ENCODE results near the gene ENGASE.

Gene ENGASE

GRCh38 chr17:79039171-79039570 lies 35.5 kb upstream of the ENGASE start:
- no peak for DNase-seq

- DNase-seq: no peak
Measured at GRCh38 chr17:79039886-79040285, 34.7 kb upstream of the ENGASE start.

DNA sequence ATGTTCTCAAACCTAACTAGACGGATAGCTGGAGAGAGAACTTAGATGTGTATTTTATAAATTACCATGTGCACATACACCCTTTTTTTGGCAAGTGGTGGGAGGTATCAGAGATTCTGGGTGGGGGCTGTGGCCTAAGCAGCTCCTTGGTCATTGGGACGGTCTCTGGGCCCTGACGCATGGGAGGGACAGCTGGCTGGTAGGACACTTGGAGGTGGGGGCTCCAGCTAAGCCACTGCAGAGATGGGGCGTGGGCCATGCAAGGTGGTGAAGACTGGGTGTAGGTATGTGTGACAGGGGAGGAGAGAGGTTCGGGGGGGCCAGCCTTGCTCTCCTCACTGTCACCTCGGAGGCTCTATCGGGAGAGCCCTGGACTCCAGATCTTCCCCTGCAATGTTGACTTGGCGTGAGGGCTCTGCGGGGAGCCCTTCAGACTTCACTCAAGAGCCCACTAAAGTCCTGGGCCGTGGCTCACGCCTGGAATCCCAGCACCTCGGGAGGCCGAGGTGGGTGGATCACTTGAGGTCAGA lies 33.5 kb upstream of the ENGASE start:
- no peak for DNase-seq

- no peak for DNase-seq
Measured at GRCh38 chr17:79041723-79042420, 32.8 kb upstream of the ENGASE start.

DNA sequence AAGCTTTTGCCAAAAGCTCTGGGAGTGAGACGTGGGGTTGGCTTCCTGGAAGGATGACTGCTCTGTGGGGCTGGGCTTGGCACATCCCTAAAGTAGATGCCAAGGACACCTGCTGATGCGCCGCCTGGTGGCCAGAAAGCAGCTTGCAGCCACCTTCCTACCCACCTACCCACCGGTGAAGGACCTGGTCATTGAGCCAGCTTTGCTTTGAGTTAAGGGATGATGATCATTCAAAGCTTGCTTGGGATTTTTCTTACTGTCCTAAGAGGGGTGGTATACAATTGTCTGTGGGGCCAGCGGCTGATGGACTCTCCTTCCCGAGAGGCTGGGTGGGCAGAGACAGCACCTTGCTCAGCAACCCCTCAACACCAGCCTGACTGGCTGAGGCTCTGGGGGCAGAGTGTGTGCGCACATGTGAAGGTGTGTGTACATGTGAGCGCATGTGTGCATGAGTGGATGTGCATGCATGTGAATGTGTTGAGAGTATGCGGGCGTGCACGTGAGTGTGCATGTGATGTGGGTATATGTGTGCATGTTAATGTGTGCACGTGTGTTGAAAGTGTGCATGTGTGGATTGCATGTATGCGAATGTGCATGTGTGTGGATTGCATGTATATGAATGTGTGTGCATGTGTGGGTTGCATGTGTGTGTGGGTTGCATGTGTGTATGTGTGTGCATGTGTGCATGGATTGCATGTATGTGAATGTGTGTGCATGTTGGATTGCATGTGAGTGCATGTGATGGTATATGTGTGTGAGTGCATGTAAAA lies 32.0 kb upstream of the ENGASE start:
- DNase-seq: no peak

DNA sequence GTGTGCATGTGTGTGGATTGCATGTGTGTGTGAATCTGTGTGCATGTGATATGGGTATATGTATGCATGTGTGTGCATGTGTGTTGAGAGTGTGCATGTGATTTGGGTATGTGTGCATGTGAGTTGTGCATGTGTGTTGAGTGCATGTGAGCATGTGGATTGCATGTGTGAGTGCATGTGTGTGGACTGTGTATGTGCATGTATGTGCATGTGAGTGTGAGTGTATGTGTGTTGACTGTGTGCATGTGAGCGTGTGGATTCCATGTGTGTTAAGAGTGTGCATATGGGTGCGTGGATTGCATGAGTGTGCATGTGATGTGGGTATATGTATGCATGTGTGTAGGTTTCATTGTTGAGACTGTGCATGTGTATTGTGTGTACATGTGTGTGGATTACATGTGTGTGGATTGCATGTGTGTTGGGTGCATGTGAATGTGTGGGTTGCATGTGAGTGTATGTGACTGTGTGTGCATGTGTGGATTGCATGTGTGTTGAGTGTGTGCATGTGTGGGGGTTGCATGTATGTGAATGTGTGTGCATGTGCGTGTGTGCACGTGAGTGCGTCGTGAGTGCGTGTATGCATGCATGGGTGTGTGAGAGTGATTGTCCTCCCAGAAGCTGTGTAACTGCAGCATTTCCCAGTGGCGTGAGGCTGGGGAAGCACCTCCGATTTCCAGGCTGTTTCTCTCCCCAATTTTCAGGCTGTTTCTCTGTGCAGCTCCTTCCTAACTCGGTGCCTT lies 31.3 kb upstream of the ENGASE start:
- no peak for DNase-seq

GRCh38 chr17:79043931-79044320 lies 30.7 kb upstream of the ENGASE start:
- no peak for DNase-seq

DNA sequence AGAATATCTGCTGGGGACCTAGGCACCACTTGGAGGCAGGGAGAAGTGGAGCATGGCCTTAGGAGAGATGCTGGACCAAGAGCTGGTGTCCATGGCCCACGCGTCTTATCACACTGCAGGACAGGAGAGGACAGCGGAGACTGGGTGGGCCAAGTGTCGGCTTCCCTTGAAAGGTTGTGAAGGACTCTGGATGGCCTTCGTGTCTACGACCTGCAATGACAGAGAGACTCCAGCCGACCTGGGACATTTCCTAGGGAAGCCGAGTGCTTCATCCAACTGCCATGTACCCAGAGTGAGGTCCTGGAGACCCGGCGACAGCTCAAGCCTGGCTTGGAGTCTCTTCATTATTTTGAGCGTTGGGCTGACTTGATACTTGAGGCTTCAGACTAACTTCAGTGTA lies 30.2 kb upstream of the ENGASE start:
- no peak for DNase-seq

- no peak for DNase-seq
Measured at GRCh38 chr17:79045001-79045729, 29.5 kb upstream of the ENGASE start.

- DNase-seq: no peak
Measured at GRCh38 chr17:79045842-79046196, 28.8 kb upstream of the ENGASE start.

DNA sequence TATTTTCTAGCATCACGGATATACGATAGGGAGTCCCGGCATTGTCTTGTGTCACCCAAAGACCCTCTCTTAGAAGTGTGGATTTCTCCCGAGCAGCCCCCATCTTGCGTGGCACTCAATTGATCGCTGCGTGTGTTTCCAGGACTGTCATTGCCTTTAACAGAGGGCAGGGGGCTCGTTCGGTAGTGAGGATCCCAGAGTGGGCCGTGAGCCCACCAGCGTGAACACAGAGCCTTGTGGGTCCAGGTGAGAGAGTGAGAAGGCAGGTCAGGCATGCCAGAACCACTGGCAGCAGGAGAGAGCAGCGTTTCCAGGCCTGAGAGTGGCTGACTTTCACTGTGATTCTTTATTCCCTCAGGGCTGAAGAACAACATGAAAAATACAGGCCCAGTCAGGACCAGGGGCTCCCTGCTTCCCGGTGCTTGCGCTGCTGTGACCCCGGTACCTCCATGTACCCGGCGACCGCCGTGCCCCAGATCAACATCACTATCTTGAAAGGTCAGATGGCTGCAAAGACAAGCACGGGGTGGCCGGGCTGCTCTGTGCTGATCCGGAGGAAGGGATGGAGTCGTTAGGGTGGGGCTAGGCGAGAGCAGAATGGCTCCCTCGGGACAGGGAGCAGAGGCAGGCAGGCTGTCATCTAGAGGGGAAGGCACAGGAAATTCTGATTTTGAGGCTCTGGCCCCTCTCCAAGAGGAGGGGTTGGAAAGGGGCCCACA lies 28.3 kb upstream of the ENGASE start:
- no peak for DNase-seq

DNA sequence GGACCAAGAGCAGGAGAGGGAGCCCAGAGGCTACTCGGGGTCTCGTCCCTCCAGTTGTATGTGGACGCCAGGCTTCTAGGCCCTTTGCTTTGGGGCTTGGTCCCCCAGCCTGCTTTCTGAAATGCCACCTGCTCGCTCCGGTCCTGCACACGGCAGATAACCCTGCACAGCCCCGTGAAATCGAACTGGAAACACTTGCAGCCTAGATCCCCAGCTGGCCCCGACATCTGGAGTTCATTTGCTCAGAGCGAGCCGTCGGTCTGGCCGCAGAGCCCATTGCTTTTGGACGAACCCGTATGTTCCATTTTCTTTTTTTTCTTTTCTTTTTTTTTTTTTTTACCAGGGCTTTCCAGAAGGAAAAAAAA lies 27.7 kb upstream of the ENGASE start:
- DNase-seq: no peak

GRCh38 chr17:79047291-79047920 lies 27.2 kb upstream of the ENGASE start:
- no peak for DNase-seq

DNA sequence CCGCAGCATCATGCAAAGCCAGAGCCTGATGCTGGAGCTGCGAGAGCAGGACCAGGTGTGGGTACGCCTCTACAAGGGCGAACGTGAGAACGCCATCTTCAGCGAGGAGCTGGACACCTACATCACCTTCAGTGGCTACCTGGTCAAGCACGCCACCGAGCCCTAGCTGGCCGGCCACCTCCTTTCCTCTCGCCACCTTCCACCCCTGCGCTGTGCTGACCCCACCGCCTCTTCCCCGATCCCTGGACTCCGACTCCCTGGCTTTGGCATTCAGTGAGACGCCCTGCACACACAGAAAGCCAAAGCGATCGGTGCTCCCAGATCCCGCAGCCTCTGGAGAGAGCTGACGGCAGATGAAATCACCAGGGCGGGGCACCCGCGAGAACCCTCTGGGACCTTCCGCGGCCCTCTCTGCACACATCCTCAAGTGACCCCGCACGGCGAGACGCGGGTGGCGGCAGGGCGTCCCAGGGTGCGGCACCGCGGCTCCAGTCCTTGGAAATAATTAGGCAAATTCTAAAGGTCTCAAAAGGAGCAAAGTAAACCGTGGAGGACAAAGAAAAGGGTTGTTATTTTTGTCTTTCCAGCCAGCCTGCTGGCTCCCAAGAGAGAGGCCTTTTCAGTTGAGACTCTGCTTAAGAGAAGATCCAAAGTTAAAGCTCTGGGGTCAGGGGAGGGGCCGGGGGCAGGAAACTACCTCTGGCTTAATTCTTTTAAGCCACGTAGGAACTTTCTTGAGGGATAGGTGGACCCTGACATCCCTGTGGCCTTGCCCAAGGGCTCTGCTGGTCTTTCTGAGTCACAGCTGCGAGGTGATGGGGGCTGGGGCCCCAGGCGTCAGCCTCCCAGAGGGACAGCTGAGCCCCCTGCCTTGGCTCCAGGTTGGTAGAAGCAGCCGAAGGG lies 26.4 kb upstream of the ENGASE start:
- no peak for DNase-seq

DNA sequence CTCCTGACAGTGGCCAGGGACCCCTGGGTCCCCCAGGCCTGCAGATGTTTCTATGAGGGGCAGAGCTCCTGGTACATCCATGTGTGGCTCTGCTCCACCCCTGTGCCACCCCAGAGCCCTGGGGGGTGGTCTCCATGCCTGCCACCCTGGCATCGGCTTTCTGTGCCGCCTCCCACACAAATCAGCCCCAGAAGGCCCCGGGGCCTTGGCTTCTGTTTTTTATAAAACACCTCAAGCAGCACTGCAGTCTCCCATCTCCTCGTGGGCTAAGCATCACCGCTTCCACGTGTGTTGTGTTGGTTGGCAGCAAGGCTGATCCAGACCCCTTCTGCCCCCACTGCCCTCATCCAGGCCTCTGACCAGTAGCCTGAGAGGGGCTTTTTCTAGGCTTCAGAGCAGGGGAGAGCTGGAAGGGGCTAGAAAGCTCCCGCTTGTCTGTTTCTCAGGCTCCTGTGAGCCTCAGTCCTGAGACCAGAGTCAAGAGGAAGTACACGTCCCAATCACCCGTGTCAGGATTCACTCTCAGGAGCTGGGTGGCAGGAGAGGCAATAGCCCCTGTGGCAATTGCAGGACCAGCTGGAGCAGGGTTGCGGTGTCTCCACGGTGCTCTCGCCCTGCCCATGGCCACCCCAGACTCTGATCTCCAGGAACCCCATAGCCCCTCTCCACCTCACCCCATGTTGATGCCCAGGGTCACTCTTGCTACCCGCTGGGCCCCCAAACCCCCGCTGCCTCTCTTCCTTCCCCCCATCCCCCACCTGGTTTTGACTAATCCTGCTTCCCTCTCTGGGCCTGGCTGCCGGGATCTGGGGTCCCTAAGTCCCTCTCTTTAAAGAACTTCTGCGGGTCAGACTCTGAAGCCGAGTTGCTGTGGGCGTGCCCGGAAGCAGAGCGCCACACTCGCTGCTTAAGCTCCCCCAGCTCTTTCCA lies 25.5 kb upstream of the ENGASE start:
- DNase-seq: no peak

DNA sequence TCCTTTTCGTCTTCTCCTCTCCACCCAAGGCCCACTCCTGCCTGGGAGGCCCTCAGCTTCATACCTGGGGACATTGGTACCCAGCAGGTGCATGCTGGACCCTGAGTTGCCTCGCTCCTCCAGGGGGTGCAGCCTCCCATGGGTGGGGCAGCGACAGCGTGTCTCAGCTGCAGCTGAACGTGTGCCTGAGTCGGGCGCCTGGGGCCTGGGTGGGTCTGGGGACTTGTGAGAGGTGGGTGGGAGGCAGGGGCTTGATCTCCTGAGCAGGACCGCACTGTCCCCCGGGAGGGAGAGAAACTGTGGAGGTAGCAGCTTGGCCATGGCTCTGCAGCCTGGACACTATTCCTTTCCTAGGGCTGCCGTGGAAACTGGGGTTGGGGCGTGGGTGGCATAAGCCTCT lies 24.8 kb upstream of the ENGASE start:
- DNase-seq: no peak

- DNase-seq: no peak
Measured at GRCh38 chr17:79050551-79050950, 24.1 kb upstream of the ENGASE start.

DNA sequence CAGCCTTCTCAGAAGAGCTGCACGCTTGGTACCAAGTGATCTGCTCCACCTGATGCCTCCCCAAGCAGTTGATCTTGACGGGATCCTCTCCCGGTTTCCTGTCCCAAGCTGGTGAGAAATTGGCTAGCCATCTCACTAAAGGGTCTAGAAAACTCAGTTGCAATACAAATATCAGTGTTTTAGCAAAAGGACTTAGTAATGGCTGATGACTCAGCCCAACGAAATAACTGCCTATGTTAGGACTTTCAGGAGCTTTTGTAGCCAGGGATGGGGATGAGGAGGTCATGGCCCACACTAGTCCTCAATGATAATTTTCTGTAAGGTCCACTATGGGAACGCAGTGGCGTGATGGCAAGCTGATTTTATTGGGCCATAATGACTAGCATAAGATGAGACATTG lies 23.3 kb upstream of the ENGASE start:
- DNase-seq: no peak

DNA sequence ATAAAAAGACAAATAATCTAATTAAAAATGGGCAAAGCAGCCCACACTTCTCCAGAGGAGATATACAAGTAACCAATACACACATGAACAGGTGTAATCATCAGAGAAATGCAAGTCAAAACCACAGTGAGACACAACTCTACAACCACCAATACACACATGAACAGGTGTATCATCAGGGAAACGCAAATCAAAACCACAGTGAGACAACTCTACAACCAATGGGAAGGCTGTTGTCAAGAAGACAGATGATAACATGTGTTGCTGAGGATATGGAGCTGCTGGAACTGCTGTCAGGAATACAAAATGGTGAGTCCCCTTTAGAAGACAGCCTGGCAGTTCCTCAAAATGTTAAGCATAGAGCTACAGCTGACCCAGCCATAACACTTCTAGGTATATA lies 22.5 kb upstream of the ENGASE start:
- DNase-seq: no peak
